Pulmonary artery endothelial cell (primary cell): ENCODE measurements around the gene LRIT1. TPM values are rescaled to one million over a fixed set of nuclear protein-coding genes. Genes with fewer than 3 reads are reported as not detected.

Experiments
- DNase-seq: peaks from one replicate; pipeline ENCODE4 v3.0.0-alpha.2; 2011; ENCODE audit warnings: low read depth, low spot score
- total RNA-seq: library from RNA; depleted of rRNA; stranded (reverse); fragments of >200 nt; gene quantifications from 2 replicates; pipeline ENCODE4 v1.2.3, GENCODE V29; 2014

The LRIT1 gene
- total RNA-seq, 1 donor from 2014 or later: not detected

- no peak for DNase-seq
Observed at GRCh38 chr10:84254552-84255478, 13.5 kb upstream of the LRIT1 start.

DNA sequence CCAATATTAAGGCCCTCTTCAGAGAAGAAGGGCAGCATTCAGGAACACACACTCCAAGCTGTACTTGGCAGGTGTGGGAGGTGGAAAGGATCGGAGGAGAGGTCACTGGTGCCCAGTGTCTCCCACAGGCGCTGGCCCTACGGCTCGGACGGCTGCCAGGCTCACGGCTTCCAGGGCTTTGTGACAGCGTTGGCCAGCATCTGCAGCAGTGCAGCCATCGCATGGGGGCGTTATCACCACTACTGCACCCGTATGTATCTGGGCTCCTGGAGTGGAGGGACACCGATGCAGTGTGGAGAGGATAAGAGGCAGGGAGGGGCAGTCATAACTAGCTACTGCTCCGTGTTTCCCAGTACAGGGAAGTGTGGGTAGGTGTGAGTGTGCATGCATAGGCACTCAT lies 7.4 kb upstream of the LRIT1 start:
- DNase-seq: no peak

GRCh38 chr10:84247496-84247895 lies 6.2 kb upstream of the LRIT1 start:
- DNase-seq: no peak

DNA sequence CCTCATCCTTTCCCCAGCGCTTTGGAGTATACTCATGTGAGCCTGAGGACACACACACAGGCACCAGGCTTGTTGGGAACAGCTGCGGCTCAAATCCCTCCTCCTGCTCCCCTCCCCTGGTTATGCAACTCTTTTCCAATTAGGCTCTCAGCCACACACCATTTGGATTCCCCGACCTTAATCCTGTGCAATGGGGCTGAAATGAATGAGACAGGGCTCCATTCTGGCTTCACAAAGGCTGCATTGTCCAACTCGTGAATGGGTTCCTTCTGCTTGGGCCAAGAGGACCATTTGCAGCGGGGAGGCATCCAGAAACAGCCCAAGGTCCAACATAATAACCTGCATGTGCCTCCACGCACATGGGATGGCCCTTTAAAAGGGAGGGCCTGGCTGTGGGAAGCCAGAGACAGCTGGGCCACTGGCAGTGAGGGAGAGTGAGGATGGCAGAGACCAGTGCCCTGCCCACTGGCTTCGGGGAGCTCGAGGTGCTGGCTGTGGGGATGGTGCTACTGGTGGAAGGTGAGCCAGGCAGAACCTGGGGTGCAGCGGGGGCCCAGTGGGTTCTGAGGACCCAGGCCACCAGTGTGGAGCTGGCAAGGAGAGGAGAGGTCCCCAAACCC lies 3.4 kb upstream of the LRIT1 start, which contains the start of gene RGR:
RGR (plus strand) TSS at position 403 of the 620 bp plus-strand sequence; CDS start at position 441, 38 bp downstream.
- DNase-seq: no peak

GRCh38 chr10:84243759-84244158 lies 2.4 kb upstream of the LRIT1 start:
- no peak for DNase-seq

GRCh38 chr10:84238909-84239308 lies 2.4 kb downstream of the LRIT1 start:
- DNase-seq: no peak

DNA sequence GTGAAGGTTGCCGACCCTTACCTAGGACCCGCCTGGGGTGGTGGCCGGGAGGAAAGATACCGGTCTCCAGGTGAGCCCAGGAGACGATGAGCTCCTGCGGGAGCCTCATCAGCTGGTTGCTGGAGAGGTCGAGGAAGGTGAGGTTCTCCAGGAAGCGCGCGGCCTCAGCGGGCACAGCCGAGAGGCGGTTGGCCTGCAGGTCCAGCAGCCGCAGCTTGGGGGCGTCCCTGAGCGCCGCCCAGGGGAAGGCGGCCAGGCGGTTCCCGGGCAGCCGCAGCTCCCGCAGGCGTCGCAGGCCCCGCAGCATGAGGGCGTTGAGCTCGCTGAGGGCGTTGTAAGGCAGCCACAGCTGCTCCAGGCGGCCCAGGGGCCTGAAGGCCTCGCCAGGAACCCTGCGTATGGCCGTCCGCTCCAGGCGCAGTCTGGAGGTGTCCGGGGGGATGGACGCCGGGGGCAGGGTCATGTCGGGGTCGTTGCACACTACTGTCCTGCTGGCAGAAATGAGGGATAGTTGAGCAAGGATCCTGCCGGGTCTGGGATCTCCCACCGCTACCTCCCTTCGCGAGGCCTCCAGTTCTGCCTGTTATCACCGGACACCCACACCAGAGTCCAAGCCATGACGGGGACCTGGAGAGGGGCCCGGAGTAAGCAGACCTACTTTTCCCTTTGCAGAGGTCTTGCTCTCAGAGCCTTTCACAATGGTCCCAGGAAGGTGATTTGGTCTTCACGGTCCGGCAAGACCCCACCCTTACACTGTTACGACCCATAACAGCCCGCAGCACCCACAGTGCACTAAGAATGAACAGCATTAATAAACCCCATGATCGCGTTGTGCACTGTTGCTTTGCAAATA lies 3.9 kb downstream of the LRIT1 start:
- no peak for DNase-seq

DNA sequence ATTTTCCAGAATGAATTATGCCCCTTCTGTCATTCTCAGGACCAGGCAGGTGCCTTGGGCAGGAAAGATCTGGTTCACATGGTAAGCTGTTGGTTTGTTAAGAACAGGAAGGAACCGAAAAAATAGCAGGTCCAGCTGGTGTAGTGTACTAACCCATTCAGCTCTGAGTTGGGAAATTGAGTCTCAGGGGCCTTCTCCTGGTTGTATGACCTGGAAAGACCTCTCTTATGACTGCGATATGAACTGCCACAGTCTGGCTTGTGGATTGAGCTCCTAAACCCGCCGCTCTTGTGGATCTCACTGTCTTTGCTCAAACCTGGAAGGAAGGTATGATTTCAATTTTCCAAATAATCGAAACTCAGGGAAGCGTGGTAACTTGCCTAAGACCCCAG lies 4.5 kb downstream of the LRIT1 start:
- DNase-seq: no peak

- no peak for DNase-seq
Observed at GRCh38 chr10:84235096-84235495, 6.2 kb downstream of the LRIT1 start.

- DNase-seq: no peak
Observed at GRCh38 chr10:84234479-84234878, 6.9 kb downstream of the LRIT1 start.

DNA sequence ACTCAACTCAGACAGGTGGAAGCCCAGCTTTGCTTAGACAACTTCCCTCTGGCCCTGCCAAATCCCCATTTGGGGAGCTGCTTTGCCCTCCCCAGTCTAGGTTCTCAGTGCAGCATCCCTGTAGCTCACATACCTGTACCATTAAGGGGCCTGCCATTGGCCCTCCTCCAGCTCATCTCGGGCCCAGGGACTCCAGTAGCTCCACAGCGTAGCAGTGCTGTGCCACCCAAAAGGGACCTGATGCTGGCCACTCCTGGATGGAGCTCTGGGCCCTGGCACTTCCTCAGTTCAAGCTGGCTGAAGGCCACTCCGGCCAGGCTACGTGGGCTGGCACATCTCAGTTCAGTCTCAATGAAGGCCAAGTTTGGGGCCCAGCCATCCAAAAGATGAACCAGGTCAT lies 7.4 kb downstream of the LRIT1 start:
- no peak for DNase-seq

GRCh38 chr10:84232376-84232775 lies 9.0 kb downstream of the LRIT1 start:
- DNase-seq: no peak

DNA sequence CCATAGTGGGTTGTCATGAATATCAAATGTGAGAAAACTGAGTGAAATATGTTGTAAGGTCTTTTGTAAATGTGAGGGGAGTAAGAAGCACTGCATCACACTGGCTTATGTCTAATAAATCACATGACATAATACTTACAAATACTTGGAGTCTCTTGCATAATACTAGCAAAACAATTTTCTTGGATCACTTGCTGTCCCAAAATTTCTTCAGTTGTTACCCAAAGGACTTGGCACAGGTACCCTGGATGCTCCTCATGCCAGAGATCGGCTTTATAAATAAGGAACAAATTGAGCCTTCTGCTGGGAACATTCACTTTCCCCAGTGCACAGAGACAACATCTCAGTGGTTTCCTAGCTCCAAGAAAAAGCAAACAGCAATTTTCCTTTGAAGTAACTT lies 11.0 kb downstream of the LRIT1 start:
- DNase-seq: no peak

DNA sequence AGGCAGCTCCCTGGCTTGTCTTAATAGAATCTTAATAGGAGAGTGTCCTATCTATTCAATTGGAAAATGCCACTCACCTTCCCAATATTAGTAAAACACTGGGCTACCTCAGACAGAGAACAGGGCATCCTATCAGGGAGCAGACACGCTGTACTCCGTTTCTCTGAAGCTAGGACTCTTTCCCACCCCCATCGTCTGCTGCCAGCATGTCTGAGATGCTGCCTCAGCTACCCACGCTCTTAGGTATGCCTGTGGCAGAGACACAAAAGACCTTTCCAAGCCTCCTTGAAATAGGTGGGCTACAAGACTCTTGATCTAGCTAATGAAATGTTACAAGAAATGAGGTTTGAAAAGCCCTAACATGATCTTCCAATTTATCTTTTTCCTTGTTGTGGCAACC lies 13.5 kb downstream of the LRIT1 start:
- no peak for DNase-seq

- no peak for DNase-seq
Observed at GRCh38 chr10:84226616-84227015, 14.7 kb downstream of the LRIT1 start.

DNA sequence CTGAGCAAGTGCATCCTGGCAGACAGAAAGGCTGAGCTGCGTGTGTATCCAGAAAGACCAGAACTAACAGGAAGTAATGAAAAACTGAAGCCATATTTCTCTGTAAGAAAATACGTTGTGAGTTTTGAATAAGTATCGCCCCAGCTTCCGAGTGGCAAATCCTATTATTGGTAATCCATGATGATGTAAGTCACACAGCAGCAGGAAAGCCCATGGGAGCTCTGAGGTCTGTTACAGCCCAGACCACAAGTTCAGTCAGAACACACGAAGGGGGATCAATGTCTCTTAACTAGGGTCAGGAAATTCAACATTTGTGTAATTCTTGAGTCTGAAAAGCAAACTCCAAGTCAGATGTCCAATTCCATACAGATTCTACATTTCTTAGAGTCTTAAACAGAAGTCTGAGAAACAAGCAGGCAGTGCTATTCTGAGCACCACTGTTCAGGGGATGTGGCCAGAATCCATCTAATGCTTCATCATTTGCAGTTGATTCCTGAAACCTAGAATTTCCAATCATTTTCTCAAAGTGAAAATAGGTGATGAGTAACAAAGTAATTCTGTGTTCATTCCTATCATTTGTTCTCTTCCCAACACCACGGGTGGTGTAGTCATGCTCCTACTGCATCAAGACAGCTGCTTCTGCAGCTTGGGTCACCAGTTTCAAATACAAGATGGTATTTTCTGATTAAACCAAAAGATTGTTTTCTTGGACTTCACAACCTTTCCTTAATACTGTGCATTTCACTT lies 15.7 kb downstream of the LRIT1 start, which contains the start of gene LRIT2:
LRIT2 (minus strand) TSS at position 118 of the 747 bp plus-strand sequence; CDS start at position 94, 24 bp downstream.
- DNase-seq: no peak

- DNase-seq: no peak
Observed at GRCh38 chr10:84224411-84225028, 16.8 kb downstream of the LRIT1 start.

DNA sequence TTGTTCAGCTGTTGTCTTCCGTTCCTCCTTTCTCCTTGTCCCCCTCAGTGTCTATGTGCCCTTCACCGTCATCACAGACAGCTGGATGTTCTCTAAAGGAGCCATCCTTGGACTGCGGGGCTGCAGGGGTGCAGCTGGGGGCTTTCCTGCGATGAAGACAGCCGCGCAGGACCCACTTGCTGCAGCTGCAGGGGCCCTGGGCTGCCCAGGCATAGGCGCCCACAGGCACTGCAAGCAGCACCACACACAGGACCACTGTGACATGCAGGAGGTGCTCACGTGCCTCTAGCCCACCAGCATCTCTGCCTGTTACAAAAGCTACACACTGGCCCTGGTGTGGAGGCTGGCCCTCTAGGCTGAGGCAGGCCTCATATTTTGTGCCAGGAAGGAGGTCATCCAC lies 19.4 kb downstream of the LRIT1 start:
- no peak for DNase-seq

- DNase-seq: no peak
Observed at GRCh38 chr10:84217746-84218145, 23.6 kb downstream of the LRIT1 start.

- DNase-seq: no peak
Observed at GRCh38 chr10:84216834-84217233, 24.5 kb downstream of the LRIT1 start.
